Lower leg skin (tissue), 4 donors: ENCODE data around the gene TTC4. TPM values are rescaled to one million over a fixed set of nuclear protein-coding genes. Genes with fewer than 3 reads are reported as not detected.

Experiments used
- DNase-seq, 2 donors: peaks; one replicate each; pipeline ENCODE4 v3.0.0-alpha.2; 2019; ENCODE audit warnings: low spot score in 2 of 2
- H3K4me3 ChIP-seq: fragments of 200-600 bp; sonication (generic); 2 replicates; pipeline ENCODE4 v1.5.1; 2017; ENCODE audit warnings: mild to moderate bottlenecking, low read depth; ENCODE audit not compliant: poor library complexity, severe bottlenecking
- POLR2A ChIP-seq, 2 donors: fragments of 450-650 bp; IDR thresholded peaks; one replicate each; pipeline ENCODE4 v1.6.1; 2016 to 2017; ENCODE audit warnings: antibody characterized with exemption in 2 of 2, mild to moderate bottlenecking in 1 of 2, moderate library complexity in 1 of 2
- WGBS, 2 donors: methylation state at CpG; one replicate each; pipeline ENCODE4 v1.1.5; 2018; 5-methylcytosine and 5-hydroxymethylcytosine counted together
- intact Hi-C: fragments of 100-400 bp; cut with DNase I; formaldehyde crosslinking; loops from one replicate; pipeline ENCODE4 v1.15.0; 2023; ENCODE audit warnings: low total_unique reads
- total RNA-seq, 4 donors: library from RNA; depleted of rRNA; stranded (reverse); fragments of >200 nt; gene quantifications; one replicate each; pipeline ENCODE4 v1.1.0, GENCODE V29; 2016
- TF ChIP-seq, protein P1 (sequence below), 3 donors: fragments of 450-650 bp; IDR thresholded peaks; one replicate each; pipeline ENCODE4 v1.5.1; 2016; ENCODE audit warnings: antibody characterized with exemption in 3 of 3, mild to moderate bottlenecking in 3 of 3, moderate library complexity in 2 of 3

TTC4 gene
- total RNA-seq, 4 donors from 2014 or later, result 15.7 to 21.2 (median 18.3) TPM

DNA sequence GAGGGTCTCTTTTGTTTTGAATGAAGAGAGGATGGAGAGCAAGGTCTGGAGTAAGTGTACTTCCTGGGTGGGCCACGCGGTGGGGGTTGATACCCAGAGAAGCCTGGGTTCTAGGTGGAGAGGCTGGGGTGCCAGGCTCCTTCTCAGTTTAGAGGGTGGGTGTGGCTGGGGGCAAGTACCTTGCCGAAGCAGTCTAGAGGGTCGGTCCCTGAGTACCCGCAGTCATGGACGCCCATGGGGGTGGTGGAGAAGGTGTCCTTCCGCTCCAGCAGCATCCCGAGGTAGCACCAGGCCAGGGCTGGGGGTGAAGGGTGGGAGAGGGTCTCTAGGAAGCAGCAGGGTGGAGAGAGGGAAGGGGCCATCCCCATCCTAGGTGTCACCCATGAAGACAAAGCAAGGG, 71.1 kb downstream of the TTC4 start:
- intact Hi-C loops, result no loop called here
- DNase-seq, result peak in 1 of 2 donors; percentile 83
- TF ChIP-seq, protein P1, sequence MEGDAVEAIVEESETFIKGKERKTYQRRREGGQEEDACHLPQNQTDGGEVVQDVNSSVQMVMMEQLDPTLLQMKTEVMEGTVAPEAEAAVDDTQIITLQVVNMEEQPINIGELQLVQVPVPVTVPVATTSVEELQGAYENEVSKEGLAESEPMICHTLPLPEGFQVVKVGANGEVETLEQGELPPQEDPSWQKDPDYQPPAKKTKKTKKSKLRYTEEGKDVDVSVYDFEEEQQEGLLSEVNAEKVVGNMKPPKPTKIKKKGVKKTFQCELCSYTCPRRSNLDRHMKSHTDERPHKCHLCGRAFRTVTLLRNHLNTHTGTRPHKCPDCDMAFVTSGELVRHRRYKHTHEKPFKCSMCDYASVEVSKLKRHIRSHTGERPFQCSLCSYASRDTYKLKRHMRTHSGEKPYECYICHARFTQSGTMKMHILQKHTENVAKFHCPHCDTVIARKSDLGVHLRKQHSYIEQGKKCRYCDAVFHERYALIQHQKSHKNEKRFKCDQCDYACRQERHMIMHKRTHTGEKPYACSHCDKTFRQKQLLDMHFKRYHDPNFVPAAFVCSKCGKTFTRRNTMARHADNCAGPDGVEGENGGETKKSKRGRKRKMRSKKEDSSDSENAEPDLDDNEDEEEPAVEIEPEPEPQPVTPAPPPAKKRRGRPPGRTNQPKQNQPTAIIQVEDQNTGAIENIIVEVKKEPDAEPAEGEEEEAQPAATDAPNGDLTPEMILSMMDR (IDR thresholded peaks at IDR 0.05), result no peak
- no peak for TF ChIP-seq POLR2A (IDR thresholded peaks at IDR 0.05)
- WGBS, 2 donors, result 90 to 93% methylated on average over 8 of the region's 8 CpGs
- no peak overlapping the region for H3K4me3 ChIP-seq

DNA sequence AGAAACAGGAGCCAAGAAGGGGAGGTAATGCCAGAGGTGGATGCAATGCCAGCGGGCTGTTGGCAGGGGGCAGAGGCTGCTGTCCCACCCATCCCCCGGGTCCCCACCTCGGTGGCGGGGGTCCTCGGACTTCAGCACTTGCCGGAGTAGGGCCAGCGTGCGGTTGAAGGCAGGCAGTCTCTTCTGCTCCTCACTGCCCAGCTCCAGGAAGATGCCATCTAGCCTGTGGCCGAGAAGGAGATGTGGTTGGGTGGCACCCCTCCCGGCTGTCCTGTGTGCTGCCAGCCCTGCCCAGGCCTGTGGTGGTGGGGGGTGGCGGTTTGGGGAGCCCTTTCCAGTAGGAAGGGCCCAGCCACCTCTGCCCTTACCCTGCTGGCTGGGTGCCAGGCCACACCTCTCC, 71.9 kb downstream of the TTC4 start:
- intact Hi-C loops, result no loop called here
- no peak for TF ChIP-seq POLR2A (IDR thresholded peaks at IDR 0.05)
- TF ChIP-seq, protein P1 (IDR thresholded peaks at IDR 0.05), result no peak
- no peak overlapping the region for H3K4me3 ChIP-seq
- peak in 1 of 2 donors; percentile 80 for DNase-seq
- 80 to 87% methylated on average over 8 to 11 of the region's 11 CpGs for WGBS, 2 donors

GRCh38 chr1:54788459-54788858, 72.8 kb downstream of the TTC4 start:
- 51 to 52% methylated on average over 5 of the region's 5 CpGs for WGBS, 2 donors

DNA sequence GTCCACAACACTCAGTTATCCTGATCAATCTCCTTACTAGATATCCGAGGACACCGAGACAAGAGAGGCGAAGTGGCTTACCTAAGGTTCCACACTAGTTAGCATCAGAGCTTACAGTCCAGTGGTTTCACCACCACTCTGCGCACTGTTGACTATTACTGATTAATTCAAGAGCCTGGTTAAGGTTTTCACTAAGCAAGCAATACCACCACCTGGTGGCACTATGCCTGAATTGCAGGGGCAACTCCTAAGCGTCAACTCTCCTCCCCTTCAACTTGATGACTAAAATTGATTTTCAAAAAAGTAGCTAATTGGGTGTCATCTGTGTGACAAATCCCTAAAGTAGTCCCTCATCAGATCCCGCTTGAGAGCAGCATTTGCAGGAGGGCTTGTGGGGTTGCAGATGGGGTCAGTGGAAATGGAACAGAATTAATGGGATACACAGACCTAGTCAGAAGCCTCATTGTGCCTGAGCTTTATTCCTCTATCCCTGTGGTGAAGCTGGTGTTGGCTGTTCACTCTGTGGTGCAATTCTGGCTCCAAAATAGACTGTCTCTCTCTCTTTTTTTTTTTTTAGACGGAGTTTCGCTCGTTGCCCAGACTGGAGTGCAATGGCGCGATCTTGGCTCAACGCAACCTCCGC, 76.3 kb downstream of the TTC4 start:
- TF ChIP-seq POLR2A (IDR thresholded peaks at IDR 0.05), result no peak
- TF ChIP-seq, protein P1 (IDR thresholded peaks at IDR 0.05), result no peak
- intact Hi-C loops, result no loop called here
- WGBS, 2 donors, result 86 to 93% methylated on average over 13 of the region's 13 CpGs
- no peak for DNase-seq
- no peak overlapping the region for H3K4me3 ChIP-seq

More at GRCh38 chr1:54788459-54788858, 72.8 kb downstream of the TTC4 start:
- TF ChIP-seq, protein P1 (IDR thresholded peaks at IDR 0.05), result no peak
- no peak for TF ChIP-seq POLR2A (IDR thresholded peaks at IDR 0.05)
- no peak for DNase-seq
- intact Hi-C loops, result no loop called here
- H3K4me3 ChIP-seq, result no peak overlapping the region

Other genes starting within 250 kb of the TTC4 start
- gene ACOT11, start 167.6 kb upstream of the TTC4 start, total RNA-seq, result 1 to 10 TPM; 1.9 to 3.9 (median 2.2) TPM
- gene FAM151A, start 92.3 kb upstream of the TTC4 start, total RNA-seq, result not detected
- gene MROH7, start 74.1 kb upstream of the TTC4 start, total RNA-seq, result 1 to 10 TPM in 3 of 4 donors, under 1 TPM in 1; 0.65 to 3.0 (median 2.0) TPM
- 1 to 10 TPM; 4.0 to 7.7 (median 5.1) TPM for gene PARS2, start 48.7 kb downstream of the TTC4 start, total RNA-seq
- 10 to 100 TPM; 49.1 to 76.6 (median 65.7) TPM for gene TTC22, start 85.5 kb downstream of the TTC4 start, total RNA-seq
- gene DHCR24, start 171.3 kb downstream of the TTC4 start, total RNA-seq, result 100 to 1,000 TPM; 299 to 488 (median 404) TPM